ENCODE measurements around the gene EGFL6.
"Not testable (repeated sequence)": the region's sequence is repeated elsewhere in the genome, so short reads cannot be mapped to it uniquely, and the experiment has no call there.

The EGFL6 gene

DNA sequence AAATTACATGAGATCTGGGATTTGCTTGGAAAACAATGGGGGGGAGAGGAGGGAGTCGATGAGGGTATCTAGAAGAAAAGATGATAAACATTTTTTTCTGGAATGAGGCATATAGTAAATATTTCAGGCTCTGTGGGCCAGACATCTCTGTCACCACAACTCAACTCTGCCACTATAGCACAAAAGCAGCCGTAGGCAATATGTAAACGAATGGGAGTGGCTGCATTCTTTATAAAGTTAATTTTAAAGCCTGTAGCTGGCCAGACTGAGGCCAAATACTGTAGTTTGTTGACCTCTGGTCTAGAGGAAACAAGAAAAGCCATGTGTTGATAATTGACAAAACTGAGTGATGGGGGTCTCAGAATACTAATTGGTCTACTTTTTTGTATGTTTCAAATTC, 69.4 kb downstream of the EGFL6 start:
- peaks cover 45% of the 10 kb centered on the region for H3K9me3 Mint-ChIP-seq
- no peak overlapping the region for H3K27ac Mint-ChIP-seq

DNA sequence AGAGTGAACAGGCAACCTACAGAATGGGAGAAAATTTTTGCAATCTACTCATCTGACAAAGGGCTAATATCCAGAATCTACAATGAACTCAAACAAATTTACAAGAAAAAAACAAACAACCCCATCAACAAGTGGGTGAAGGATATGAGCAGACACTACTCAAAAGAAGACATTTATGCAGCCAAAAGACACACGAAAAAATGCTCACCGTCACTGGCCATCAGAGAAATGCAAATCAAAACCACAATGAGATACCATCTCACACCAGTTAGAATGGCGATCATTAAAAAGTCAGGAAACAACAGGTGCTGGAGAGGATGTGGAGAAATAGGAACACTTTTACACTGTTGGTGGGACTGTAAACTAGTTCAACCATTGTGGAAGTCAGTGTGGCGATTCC, 72.3 kb downstream of the EGFL6 start:
- H3K4me3 Mint-ChIP-seq; H3K36me3 Mint-ChIP-seq (ENCODE audit: low read depth); DNase-seq; H3K27ac Mint-ChIP-seq; H3K4me1 Mint-ChIP-seq; H3K27me3 Mint-ChIP-seq (ENCODE audit: low read depth, poor library complexity): not testable (repeated sequence)
- peaks cover 41% of the 10 kb centered on the region for H3K9me3 Mint-ChIP-seq

More for the DNA sequence above, 69.4 kb downstream of the EGFL6 start:
- no peaks in the 10 kb centered on the region for H3K27me3 Mint-ChIP-seq (ENCODE audit: low read depth, poor library complexity)
- H3K4me1 Mint-ChIP-seq: no peaks in the 10 kb centered on the region
- H3K36me3 Mint-ChIP-seq (ENCODE audit: low read depth): no peaks in the 10 kb centered on the region
- H3K4me3 Mint-ChIP-seq: no peak overlapping the region
- TF ChIP-seq, protein P1, sequence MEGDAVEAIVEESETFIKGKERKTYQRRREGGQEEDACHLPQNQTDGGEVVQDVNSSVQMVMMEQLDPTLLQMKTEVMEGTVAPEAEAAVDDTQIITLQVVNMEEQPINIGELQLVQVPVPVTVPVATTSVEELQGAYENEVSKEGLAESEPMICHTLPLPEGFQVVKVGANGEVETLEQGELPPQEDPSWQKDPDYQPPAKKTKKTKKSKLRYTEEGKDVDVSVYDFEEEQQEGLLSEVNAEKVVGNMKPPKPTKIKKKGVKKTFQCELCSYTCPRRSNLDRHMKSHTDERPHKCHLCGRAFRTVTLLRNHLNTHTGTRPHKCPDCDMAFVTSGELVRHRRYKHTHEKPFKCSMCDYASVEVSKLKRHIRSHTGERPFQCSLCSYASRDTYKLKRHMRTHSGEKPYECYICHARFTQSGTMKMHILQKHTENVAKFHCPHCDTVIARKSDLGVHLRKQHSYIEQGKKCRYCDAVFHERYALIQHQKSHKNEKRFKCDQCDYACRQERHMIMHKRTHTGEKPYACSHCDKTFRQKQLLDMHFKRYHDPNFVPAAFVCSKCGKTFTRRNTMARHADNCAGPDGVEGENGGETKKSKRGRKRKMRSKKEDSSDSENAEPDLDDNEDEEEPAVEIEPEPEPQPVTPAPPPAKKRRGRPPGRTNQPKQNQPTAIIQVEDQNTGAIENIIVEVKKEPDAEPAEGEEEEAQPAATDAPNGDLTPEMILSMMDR (IDR thresholded peaks at IDR 0.05): no peak
- DNase-seq: no peak

DNA sequence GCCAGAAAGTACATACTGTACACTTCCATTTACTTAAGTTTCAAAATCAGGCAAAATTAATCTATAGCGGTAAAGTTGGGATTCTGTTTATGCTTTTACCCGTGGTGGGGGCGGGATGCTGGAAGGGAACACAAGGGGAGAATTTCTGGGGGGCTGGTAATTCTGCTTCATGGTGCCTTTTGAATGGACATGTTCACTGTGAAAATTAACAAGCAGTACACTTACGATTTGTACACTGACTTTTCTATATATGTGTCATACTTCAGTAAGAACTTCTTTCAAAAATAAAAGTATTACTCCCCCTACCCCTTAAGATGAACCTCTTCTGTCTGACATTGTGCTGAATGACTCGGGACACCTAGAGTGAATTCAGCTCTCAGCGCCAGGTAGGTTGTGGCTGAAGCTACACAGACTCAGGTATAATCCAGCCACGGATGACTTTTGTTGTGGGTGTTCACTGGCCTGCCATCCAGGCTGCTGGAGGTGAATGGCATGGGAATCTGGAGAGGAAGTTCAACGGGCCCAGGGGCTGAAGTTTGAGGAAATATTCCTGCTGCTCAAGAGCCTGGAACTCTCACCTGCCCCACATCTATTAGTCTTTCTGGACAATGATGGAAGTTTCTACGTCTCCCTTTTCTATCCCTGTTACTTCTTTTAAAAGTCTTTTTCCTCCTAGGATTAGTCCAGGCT, 76.2 kb downstream of the EGFL6 start:
- H3K27me3 Mint-ChIP-seq (ENCODE audit: low read depth, poor library complexity): peaks cover 2% of the 10 kb centered on the region
- H3K4me1 Mint-ChIP-seq: peaks cover 5% of the 10 kb centered on the region
- H3K4me3 Mint-ChIP-seq: no peak overlapping the region
- H3K27ac Mint-ChIP-seq: no peak overlapping the region
- H3K9me3 Mint-ChIP-seq: peaks cover 27% of the 10 kb centered on the region
- DNase-seq: no peak
- no peaks in the 10 kb centered on the region for H3K36me3 Mint-ChIP-seq (ENCODE audit: low read depth)
- TF ChIP-seq, protein P1 (IDR thresholded peaks at IDR 0.05): no peak

DNA sequence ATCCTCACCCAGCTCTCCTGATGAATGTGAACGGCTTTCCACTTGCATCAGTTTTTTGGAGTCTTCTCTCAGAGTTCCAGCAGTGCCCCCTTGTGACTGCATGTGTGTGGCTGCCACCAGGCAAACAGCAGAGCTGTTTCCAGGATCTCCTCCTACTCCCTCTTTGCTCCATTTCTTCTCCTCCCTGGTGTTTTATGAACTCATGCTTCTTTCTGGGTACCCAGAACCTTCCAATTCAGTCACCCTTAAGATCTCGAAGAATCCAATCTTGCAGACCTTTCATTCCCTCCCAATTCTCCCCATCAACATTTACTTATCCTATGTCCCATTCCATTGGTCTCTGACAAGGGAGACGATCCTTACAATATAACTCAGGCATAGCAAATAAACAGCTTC, 76.8 kb downstream of the EGFL6 start:
- H3K27me3 Mint-ChIP-seq (ENCODE audit: low read depth, poor library complexity): peaks cover 2% of the 10 kb centered on the region
- DNase-seq: peak; percentile 57
- H3K27ac Mint-ChIP-seq: no peak overlapping the region
- no peak overlapping the region for H3K4me3 Mint-ChIP-seq
- TF ChIP-seq, protein P1 (IDR thresholded peaks at IDR 0.05): peak; percentile 53
- peaks cover 5% of the 10 kb centered on the region for H3K4me1 Mint-ChIP-seq
- no peaks in the 10 kb centered on the region for H3K36me3 Mint-ChIP-seq (ENCODE audit: low read depth)
- peaks cover 27% of the 10 kb centered on the region for H3K9me3 Mint-ChIP-seq

DNA sequence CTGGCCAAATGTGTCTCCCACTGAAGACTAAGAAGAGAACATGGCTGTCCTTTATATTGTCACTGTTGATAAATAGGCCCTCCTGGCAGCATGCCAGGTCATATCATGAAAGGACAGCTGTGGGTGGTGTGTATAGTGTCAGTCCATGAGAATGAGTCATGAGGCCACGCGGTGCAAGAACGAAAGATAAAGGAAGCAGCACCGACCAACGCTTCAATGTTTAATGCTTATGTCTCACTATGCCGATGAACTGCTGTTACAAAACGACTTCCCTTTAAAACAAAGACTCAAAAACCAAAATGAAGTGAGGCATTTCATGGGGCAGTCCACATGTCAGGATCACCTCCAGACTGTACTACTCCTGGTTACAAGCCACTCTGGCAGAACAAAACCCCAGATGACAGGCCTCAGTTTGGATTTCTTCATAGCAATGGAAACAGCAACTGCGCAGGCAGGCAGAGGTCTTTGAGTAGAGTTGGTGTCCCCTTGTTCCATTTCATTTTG, 78.4 kb downstream of the EGFL6 start:
- Mint-ChIP-seq H3K27ac (no peak overlapping the region), H3K9me3 (peaks cover 30% of the 10 kb centered on the region), H3K4me3 (no peak overlapping the region), H3K36me3 (ENCODE audit: low read depth) (no peaks in the 10 kb centered on the region), H3K4me1 (peaks cover 10% of the 10 kb centered on the region), H3K27me3 (ENCODE audit: low read depth, poor library complexity) (peaks cover 2% of the 10 kb centered on the region)
- DNase-seq: no peak
- TF ChIP-seq, protein P1 (IDR thresholded peaks at IDR 0.05): no peak

DNA sequence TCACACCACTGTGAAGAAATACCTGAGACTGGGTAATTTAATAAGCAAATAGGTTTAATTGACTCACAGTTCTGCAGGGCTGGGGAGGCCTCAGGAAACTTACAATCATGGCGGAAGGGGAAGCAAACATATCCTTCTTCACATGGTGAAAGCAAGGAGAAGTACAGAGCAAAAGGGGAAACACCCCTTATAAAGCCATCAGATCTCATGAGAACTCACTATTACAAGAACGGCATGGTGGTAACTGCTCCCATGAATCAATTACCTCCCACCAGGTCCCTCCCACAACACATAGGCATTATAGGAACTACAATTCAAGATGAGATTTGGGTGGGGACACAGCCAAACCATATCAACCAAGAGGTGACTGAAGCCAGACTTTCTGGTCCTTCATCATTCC, 78.9 kb downstream of the EGFL6 start:
- peaks cover 30% of the 10 kb centered on the region for H3K9me3 Mint-ChIP-seq
- not testable (repeated sequence) for H3K27me3 Mint-ChIP-seq (ENCODE audit: low read depth, poor library complexity); H3K36me3 Mint-ChIP-seq (ENCODE audit: low read depth); DNase-seq; H3K4me3 Mint-ChIP-seq; H3K27ac Mint-ChIP-seq
- H3K4me1 Mint-ChIP-seq: peaks cover 10% of the 10 kb centered on the region

DNA sequence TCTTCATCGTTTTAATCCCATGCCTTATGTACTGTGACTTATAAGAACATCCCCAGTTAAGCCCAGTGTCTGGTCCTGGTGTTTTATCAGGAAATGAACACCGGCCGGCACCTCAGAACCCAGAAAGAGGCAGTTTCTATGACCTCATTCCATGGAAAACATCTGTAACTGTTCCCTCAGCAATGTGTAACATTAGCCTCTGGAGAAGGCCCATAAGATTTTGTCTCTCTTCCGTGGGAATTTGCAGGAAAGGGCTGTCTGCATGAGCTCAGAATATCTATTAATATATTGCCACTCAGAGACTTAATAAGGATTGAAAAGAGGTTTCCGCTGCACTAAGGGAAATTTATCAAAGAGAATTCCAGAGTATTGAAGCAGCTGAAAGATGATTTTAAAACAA, 80.4 kb downstream of the EGFL6 start:
- Mint-ChIP-seq H3K27me3 (ENCODE audit: low read depth, poor library complexity) (peaks cover 2% of the 10 kb centered on the region), H3K27ac (no peak overlapping the region), H3K4me3 (no peak overlapping the region), H3K9me3 (peaks cover 22% of the 10 kb centered on the region), H3K36me3 (ENCODE audit: low read depth) (no peaks in the 10 kb centered on the region), H3K4me1 (peaks cover 10% of the 10 kb centered on the region)
- DNase-seq: no peak
- TF ChIP-seq, protein P1 (IDR thresholded peaks at IDR 0.05): no peak
